Neuronal stem cell (in vitro differentiated cells): ENCODE data around the gene VOPP1.
A peak's percentile ranks its signal among the peaks of the same experiment; 100 is the strongest.

Experiments used
- DNase-seq: peaks from one replicate; pipeline ENCODE4 v3.0.0-alpha.2; 2013; ENCODE audit warnings: low spot score
- H2AFZ ChIP-seq: one replicate; pipeline ENCODE4 v1.6.1; 2013; ENCODE audit warnings: mild to moderate bottlenecking, low read length, inconsistent platforms
- H2AK5ac ChIP-seq: 2 replicates; pipeline ENCODE4 v1.6.1; 2013; ENCODE audit warnings: low read depth, mild to moderate bottlenecking, inconsistent platforms, low read length, moderate library complexity, mixed read lengths
- H2BK120ac ChIP-seq: 2 replicates; pipeline ENCODE4 v1.6.1; 2013; ENCODE audit warnings: low read depth, mild to moderate bottlenecking, inconsistent platforms, low read length, moderate library complexity, mixed read lengths
- H2BK12ac ChIP-seq: one replicate; pipeline ENCODE4 v1.6.1; 2013; ENCODE audit warnings: low read length, inconsistent platforms
- H2BK15ac ChIP-seq: 2 replicates; pipeline ENCODE4 v1.6.1; 2013; ENCODE audit warnings: mild to moderate bottlenecking, low read length, inconsistent platforms, mixed read lengths
- H2BK5ac ChIP-seq: one replicate; pipeline ENCODE4 v1.6.1; 2013; ENCODE audit warnings: inconsistent platforms, mild to moderate bottlenecking, low read length, moderate library complexity
- H3K14ac ChIP-seq: one replicate; pipeline ENCODE4 v1.6.1; 2013; ENCODE audit warnings: low read length, inconsistent platforms
- H3K18ac ChIP-seq: 2 replicates; pipeline ENCODE4 v1.6.1; 2013; ENCODE audit warnings: low read length, inconsistent platforms
- H3K23ac ChIP-seq: 2 replicates; pipeline ENCODE4 v1.6.1; 2013; ENCODE audit warnings: low read depth, mild to moderate bottlenecking, mixed read lengths, low read length, inconsistent platforms; ENCODE audit not compliant: poor library complexity
- H3K27ac ChIP-seq: replicated peaks from 3 replicates; pipeline ENCODE4 v1.5.1; 2013; ENCODE audit warnings: low read length, inconsistent platforms
- H3K27me3 ChIP-seq, 3 experiments: 2 replicates each; pipeline ENCODE4 v1.6.1; 2013; ENCODE audit warnings: low read length in 3 of 3, mild to moderate bottlenecking in 2 of 3, inconsistent platforms in 1 of 3, low read depth in 1 of 3, mixed read lengths in 1 of 3, moderate library complexity in 1 of 3; ENCODE audit not compliant: control insufficient read depth in 3 of 3, insufficient read depth in 3 of 3
- H3K36me3 ChIP-seq, 2 donors: replicated peaks in 1 of 2; 2 replicates each; pipeline ENCODE4 v1.6.1; 2013; ENCODE audit warnings: low read length in 2 of 2; ENCODE audit not compliant: control insufficient read depth in 2 of 2, insufficient read depth in 2 of 2
- H3K4ac ChIP-seq: 2 replicates; pipeline ENCODE4 v1.6.1; 2013; ENCODE audit warnings: inconsistent platforms, mild to moderate bottlenecking, low read length, moderate library complexity
- H3K4me1 ChIP-seq, 2 donors: 1 replicate in 1 of 2; 2 replicates in 1 of 2; pipeline ENCODE4 v1.6.1; 2013; ENCODE audit warnings: low read length in 2 of 2, low read depth in 1 of 2; ENCODE audit not compliant: control insufficient read depth in 2 of 2, insufficient read depth in 1 of 2
- H3K4me2 ChIP-seq: one replicate; pipeline ENCODE4 v1.6.1; 2013; ENCODE audit warnings: mild to moderate bottlenecking, low read length, inconsistent platforms; ENCODE audit not compliant: insufficient read depth, poor library complexity, severe bottlenecking
- H3K4me3 ChIP-seq, 2 donors: 2 replicates each; pipeline ENCODE4 v1.5.1; 2013; ENCODE audit warnings: low read length in 2 of 2, mild to moderate bottlenecking in 2 of 2, inconsistent platforms in 1 of 2, moderate library complexity in 1 of 2
- H3K79me1 ChIP-seq: one replicate; pipeline ENCODE4 v1.6.1; 2013; ENCODE audit warnings: low read depth, mild to moderate bottlenecking, inconsistent platforms, low read length, moderate library complexity
- H3K9ac ChIP-seq: one replicate; pipeline ENCODE4 v1.6.1; 2013; ENCODE audit warnings: mild to moderate bottlenecking, low read depth, low read length, inconsistent platforms; ENCODE audit not compliant: poor library complexity
- H3K9me3 ChIP-seq, 2 donors: replicated peaks in 1 of 2; 2 replicates each; pipeline versions ENCODE3 to v1.6.1; 2013; ENCODE audit warnings: low read length in 2 of 2, mild to moderate bottlenecking in 2 of 2, inconsistent platforms in 1 of 2, low read depth in 1 of 2, mixed read lengths in 1 of 2, moderate library complexity in 1 of 2; ENCODE audit not compliant: control insufficient read depth in 2 of 2, insufficient read depth in 1 of 2
- H4K8ac ChIP-seq: one replicate; pipeline ENCODE4 v1.6.1; 2013; ENCODE audit warnings: low read depth, mild to moderate bottlenecking, inconsistent platforms, low read length, moderate library complexity
- H4K91ac ChIP-seq: one replicate; pipeline ENCODE4 v1.6.1; 2013; ENCODE audit warnings: low read length, low read depth, mild to moderate bottlenecking, inconsistent platforms; ENCODE audit not compliant: poor library complexity
- WGBS, 2 donors: extraction: QIAGEN DNeasy Blood & Tissue Kit; methylation state at CpG; one replicate each; pipeline ENCODE4 v1.1.7; 2013; ENCODE audit warnings: missing lambda C conversion rate in 2 of 2, mixed read lengths in 1 of 2; ENCODE audit not compliant: insufficient read length in 2 of 2, insufficient replicate concordance in 1 of 2; ENCODE audit errors: extremely low coverage in 2 of 2; 5-methylcytosine and 5-hydroxymethylcytosine counted together

Gene VOPP1

GRCh38 chr7:55521512-55521911 is 50.8 kb downstream of the VOPP1 start:
- no CpG with 5 or more reads among the region's 9 CpGs for WGBS, 2 donors
- Histone ChIP-seq H3K9ac (no peak overlapping the region), H3K9me3 (no peaks in the 10 kb centered on the region), H3K4me3 (no peak overlapping the region), H3K23ac (no peak overlapping the region), H2BK12ac (no peak overlapping the region), H3K4me2 (no peak overlapping the region), H3K4me1 (peaks cover 10 to 16% of the 10 kb centered on the region in 2 donors), H2BK15ac (no peak overlapping the region), H4K8ac (no peak overlapping the region), H4K91ac (no peak overlapping the region), H3K14ac (peak overlapping the region; percentile 61), H2AFZ (no peak overlapping the region), H3K79me1 (no peaks in the 10 kb centered on the region), H3K4ac (no peak overlapping the region), H3K27me3 (no peaks in the 10 kb centered on the region), H3K36me3 (peaks cover 5 to 29% of the 10 kb centered on the region in 2 donors), H2BK120ac (no peak overlapping the region), H2AK5ac (no peak overlapping the region), H3K18ac (no peak overlapping the region), H2BK5ac (no peak overlapping the region), H3K27ac (no peak overlapping the region)
- DNase-seq = no peak

GRCh38 chr7:55520426-55521140 is 51.7 kb downstream of the VOPP1 start:
- Histone ChIP-seq H4K8ac (no peak overlapping the region), H3K27ac (no peak overlapping the region), H3K4ac (no peak overlapping the region), H2BK5ac (no peak overlapping the region), H2AK5ac (no peak overlapping the region), H3K27me3 (no peaks in the 10 kb centered on the region), H3K9ac (no peak overlapping the region), H3K4me3 (no peak overlapping the region), H4K91ac (no peak overlapping the region), H3K18ac (peak overlapping the region; percentile 58), H3K4me2 (no peak overlapping the region), H3K79me1 (no peaks in the 10 kb centered on the region), H2BK15ac (no peak overlapping the region), H3K4me1 (peaks cover 10 to 13% of the 10 kb centered on the region in 2 donors), H2BK120ac (no peak overlapping the region), H3K14ac (no peak overlapping the region), H2AFZ (no peak overlapping the region), H2BK12ac (no peak overlapping the region), H3K23ac (no peak overlapping the region), H3K9me3 (no peaks in the 10 kb centered on the region), H3K36me3 (peaks cover 5 to 37% of the 10 kb centered on the region in 2 donors)
- WGBS, 2 donors = no CpG with 5 or more reads among the region's 13 CpGs
- no peak for DNase-seq

- Histone ChIP-seq H3K79me1 (no peaks in the 10 kb centered on the region), H2BK5ac (no peak overlapping the region), H3K9me3 (no peaks in the 10 kb centered on the region), H3K27ac (no peak overlapping the region), H3K4me2 (no peak overlapping the region), H2BK15ac (no peak overlapping the region), H2AFZ (no peak overlapping the region), H4K8ac (no peak overlapping the region), H3K9ac (no peak overlapping the region), H3K23ac (no peak overlapping the region), H3K36me3 (peaks cover 5 to 52% of the 10 kb centered on the region in 2 donors), H2AK5ac (no peak overlapping the region), H3K14ac (no peak overlapping the region), H2BK120ac (no peak overlapping the region), H2BK12ac (no peak overlapping the region), H3K27me3 (no peaks in the 10 kb centered on the region), H3K4me1 (peaks cover 10 to 13% of the 10 kb centered on the region in 2 donors), H4K91ac (no peak overlapping the region), H3K4me3 (no peak overlapping the region), H3K18ac (no peak overlapping the region), H3K4ac (no peak overlapping the region)
- DNase-seq = no peak
- whole genome bisulfite sequencing, 2 donors = no CpG with 5 or more reads among the region's 8 CpGs
Observed at GRCh38 chr7:55518836-55519235, 53.5 kb downstream of the VOPP1 start.

GRCh38 chr7:55517936-55518689 is 54.2 kb downstream of the VOPP1 start:
- Histone ChIP-seq H2BK120ac (no peak overlapping the region), H3K79me1 (no peaks in the 10 kb centered on the region), H3K4me3 (no peak overlapping the region), H3K4me2 (no peak overlapping the region), H3K9me3 (no peaks in the 10 kb centered on the region), H3K4ac (no peak overlapping the region), H3K14ac (no peak overlapping the region), H3K9ac (no peak overlapping the region), H2BK12ac (no peak overlapping the region), H2BK5ac (no peak overlapping the region), H3K23ac (no peak overlapping the region), H2AK5ac (no peak overlapping the region), H2BK15ac (no peak overlapping the region), H3K36me3 (peaks cover 5 to 60% of the 10 kb centered on the region in 2 donors), H4K8ac (no peak overlapping the region), H3K18ac (peak overlapping the region; percentile 45), H3K4me1 (peaks cover 10 to 13% of the 10 kb centered on the region in 2 donors), H4K91ac (no peak overlapping the region), H3K27me3 (no peaks in the 10 kb centered on the region), H3K27ac (no peak overlapping the region), H2AFZ (no peak overlapping the region)
- WGBS, 2 donors = no CpG with 5 or more reads among the region's 15 CpGs
- no peak for DNase-seq
